Hematopoietic multipotent progenitor cell treated with erythropoietin and hydrocortisone succinate and interleukin-3 and kit ligand, for 6 days (in vitro differentiated cells): ENCODE data around the gene CXCR4.
A peak's percentile ranks its signal among the peaks of the same experiment; 100 is the strongest.

Experiments
- DNase-seq: peaks from one replicate; pipeline ENCODE4 v3.0.0-alpha.2; 2015

Gene CXCR4

DNA sequence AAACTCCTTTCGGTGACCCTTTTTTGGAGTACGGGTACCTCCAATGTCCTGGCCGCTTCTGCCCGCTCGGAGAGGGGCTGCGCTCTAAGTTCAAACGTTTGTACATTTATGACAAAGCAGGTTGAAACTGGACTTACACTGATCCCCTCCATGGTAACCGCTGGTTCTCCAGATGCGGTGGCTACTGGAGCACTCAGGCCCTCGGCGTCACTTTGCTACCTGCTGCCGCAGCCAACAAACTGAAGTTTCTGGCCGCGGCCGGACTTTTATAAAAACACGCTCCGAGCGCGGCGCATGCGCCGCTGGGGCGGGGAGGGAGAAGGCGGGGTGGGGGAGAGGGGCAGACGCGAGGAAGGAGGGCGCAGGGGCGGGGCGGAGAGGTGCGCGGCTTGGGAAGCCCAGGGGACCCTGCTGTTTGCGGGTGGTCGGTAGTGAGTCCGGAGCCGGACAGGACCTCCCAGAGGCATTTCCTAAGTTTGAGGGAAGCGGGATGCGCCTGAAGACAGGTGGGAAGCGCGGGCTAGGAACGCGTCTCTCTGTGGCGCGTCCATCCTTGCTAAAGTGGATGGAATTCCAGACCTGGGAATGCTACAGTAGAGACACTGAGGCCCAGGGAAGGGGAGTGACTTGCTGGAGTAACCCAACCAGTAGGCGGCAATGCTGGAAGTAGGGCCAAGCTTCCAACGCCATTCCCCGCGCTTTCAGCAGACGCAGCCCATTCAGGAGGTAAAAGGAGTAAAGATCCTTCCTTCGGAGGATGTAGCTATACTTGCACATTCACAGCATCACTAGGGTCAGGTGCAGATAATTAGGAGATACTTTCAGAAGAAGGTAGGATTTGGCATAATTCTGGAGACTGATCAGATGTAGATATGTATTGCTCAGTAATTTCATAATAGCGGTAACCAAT lies at the start of gene CXCR4:
Gene CXCR4 (minus strand): TSS at position 241 of the 910 bp plus-strand sequence. CDS start 89 bp downstream, at position 152.
- peak; percentile 78 for DNase-seq

DNA sequence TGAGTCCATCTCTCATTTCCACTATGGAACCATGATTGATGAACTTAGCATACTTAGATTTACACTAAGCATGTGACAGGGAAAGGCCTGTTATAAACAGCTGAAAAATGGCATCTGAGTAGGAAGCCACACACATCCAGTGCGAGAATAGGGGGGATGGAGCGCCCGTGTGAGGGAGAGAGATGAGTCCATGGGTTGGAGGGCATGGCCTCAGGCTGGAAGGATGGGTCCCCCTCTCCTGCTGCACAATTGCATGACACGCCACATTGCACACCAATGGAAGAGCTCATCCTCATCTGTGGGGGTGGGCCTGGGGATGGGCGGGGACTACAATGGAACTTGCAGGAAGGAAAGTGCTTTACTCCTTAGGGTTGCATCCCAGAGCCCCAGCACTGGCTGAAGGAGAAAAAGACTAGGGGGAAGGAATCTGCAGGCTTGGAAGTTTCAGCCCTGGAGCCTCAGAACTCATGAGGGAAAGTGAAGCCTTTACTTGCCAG lies 46.4 kb upstream of the CXCR4 start:
- no peak for DNase-seq

DNA sequence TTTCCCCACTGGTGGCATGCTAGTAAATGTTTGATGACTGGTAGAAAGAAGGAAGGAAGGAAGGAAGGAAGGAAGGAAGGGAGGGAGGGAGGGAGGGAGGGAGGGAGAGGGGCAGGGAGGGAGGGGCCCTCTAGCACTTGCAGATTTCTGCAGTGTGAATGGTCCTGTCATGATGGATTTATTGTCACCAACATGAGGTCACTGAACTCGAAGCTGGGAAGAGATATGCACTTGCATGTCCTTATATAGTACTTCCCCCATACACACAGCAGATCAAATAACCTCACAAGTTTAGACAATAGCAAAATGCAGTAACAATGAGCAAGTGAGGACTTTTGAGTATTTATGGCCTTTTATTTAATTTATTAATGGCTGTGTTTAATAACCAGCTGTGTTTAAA lies 44.5 kb upstream of the CXCR4 start:
- no peak for DNase-seq

DNA sequence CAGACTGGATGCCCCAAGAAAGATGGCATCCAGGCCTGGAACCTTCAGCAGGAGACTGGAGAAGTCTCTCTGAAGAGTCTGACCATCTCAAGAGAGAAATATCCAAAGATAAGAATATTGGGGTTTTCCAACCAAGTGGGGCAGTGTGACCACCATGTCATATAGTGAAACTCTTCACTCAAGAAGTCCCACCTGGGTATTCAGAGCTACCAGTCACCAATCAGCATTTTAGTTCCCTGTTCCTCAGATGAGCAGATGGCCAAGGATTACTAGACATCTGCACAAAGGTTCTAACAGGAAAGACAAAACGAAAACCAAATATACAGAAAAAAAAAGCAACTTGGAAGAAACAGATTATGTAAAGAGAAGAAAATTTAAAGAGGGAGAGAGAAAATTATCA lies 38.5 kb upstream of the CXCR4 start:
- DNase-seq: no peak

DNA sequence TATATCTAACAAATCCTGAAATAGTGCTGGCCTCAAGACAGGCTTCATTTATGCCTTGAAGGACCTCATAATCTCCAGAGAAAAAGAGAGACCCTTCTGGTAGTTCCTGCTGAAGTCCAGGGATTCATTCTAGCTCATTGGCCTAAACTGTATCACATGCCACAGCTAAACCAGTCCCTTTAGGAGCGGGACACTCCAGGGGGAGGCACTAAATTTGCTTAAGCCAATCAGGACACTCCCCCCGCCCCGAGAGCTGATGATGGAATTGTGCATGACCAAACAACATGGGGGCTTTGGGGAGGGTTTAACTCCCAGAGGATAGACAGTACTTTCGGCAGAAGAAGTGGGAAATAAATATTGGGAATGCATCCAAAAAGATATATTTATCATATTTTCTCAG lies 36.4 kb upstream of the CXCR4 start:
- no peak for DNase-seq

DNA sequence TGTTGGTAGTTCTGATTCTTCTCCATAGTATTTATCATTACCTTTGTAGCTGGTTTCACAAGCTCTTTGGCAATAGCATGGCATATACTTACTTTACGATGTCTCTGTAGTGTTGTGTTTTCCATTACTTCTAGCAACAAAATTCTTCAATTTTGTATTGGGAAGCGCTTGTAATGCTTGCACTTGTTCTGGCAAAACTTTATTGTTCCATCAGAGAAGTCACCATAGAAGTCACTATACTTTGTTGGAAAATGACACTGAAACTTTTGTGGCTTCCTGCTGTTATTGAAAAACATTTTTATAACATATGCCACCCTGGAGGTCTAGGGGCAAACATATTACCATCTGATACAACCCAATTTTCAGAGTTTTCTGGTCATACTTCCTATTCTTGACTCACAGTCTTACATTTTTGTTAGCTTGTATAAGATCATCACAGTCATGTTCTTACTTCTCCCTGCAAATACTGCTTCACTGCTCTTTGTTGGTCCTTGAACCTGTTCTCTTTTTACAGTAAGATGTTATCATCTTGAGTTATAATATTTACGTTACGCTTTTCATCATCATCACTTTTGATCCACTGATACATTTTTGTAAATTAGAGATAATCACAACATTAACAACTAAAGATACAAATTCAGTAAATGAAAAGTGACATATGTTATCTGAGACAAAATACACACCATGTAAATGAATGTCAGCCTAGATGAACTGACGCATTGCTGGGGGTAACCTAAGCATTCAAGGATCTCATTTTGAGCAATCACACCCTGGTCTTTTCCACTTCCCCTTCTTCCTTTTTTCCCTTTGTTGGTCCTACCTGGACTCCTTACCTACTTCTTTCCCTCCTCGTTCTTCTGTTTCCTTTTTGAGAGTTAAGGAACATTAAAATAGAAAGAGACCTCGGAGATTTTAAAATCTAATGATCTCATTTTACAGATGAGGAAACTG lies 33.3 kb upstream of the CXCR4 start:
- DNase-seq: no peak

DNA sequence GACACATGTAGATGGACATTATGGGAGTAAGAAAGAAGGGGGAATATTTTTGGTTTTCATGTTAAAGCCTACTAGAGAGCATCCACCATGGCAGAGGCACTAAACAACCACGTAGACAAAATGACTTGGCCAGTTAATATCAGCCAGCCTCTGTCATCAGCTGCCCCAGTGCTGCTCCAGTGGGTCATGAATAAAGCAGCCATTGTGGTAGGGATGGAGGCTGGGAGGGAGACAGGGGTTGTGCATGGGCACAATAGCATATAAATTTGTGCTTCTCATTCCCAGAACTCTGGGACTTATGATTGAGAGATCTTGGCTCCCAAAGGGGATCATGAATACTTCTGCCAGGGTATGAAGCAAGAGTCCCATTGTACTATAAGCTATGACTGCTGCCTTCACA lies 31.1 kb upstream of the CXCR4 start:
- no peak for DNase-seq

DNA sequence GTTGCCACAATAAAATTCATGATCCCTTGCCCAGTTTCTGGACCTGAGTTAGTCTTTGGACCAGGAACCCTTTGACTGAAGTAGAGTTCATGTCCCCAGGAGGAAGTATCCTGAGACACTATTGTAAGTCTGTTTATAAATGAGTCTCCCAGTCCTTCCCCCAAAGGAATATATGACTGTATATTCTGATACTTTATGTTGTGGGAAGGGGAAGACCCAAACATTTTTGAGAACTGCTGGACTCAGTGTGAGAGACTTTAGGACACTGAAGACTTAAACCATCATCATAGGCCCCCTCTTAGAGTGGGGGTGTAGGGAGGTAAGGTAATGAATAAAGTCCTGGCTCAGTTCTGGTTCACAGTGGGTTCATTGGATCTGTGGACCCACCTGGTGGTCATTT lies 28.6 kb upstream of the CXCR4 start:
- no peak for DNase-seq

DNA sequence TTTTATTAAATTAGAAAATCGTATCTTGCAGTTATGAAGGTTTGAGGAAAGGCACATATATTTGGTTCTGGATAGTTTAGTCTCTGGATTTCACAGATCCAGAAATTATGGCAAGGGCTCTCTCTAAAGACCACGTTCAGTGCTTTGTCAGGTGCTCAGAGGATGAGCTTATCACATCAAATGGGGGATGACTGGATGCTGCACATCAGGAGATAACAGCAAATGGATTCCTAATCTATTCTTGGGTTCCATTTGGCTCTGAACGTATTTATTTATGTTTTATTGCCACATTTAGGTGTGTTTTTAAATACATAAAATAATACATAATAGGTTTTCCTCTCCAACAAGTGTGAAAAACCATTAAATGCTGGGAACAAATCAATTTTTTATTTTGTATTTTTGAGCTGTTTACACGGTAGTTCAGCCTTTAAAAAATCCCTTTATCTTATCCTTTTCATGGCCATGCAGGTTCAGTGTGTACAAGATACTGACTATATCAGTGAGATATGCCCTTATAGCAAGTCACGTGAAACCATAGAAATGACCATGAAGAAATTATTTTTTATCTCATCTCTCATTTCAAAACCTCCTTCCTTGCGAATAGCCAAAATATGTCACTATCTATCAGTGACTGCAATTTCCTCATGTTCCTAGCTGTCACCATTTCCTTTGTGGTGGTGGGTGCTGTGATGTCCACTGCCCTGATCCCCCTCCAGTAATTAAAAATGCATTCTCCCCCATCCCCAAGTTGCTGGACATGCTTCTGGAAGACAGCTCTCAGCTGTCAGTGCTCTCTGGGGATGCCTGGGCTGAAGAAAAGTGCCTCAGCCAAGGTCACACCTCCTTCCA lies 25.9 kb upstream of the CXCR4 start:
- peak; percentile 69 for DNase-seq

DNA sequence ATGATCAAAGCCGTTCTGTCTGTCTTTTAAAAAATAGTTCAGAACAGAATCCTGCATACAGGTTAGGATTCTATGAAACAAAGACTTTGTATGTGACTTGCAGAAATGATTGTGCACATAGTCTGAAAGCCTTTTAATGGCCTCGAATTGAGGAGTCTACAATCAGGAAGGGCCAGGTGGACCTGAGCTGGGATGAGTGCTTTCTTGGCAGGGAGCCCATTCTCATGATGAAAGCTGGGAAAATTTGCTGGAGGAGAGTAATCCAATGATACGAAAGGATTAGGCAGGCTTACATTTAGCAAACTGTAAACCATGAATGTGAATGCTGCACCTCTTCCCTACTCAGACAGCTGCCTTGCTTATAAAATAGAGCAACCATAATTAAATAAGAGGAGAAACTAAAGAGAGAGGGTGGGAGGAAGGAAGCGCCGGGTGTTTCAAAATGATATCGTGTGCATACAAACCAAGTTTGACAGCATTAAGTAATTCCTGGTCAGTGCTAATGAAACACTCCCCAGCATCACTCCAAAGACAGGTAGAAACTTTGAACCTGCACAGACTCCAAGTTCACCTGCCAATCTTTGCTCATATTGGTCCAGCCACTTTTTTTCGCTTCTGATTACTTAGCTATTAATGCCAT lies 23.7 kb upstream of the CXCR4 start:
- DNase-seq: peak; percentile 66

DNA sequence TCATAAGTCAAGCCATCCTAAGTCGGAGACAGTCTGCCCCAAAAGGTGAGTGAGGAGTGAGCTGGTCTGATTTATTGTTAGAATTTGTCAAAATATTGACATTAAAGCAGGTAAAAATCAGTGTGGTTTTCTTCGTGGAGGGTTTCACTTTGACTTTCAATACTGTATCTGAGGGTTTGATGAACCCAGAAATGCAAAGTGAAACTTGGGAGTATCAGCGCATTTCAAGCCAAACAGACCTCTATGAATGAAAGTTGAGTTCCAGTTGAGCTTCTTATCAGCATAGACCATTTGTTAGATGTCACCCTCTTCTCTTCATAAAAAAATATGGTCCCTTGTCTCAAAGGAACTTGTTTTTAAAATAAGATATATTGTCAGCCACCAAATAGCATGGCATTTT lies 21.7 kb upstream of the CXCR4 start:
- DNase-seq: peak; percentile 84

DNA sequence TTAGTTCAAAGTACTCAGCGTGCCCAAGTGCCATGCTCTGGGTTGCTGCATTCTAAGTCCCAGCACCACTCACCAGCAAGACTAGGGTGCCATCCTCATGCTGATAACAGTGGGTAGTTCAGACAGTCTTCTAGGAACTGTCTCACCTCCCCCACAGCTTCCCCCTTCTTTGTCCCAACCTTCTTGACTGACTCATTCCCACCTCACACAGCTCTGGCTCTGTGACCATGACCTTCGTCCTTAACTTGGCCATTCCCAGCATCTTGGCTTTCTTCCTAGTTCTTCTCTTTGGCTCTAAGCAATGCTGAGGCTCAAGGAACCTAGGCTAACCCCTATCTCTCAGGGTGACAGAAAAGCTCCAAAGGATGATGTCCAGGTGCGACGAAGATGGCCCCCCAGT lies 20.0 kb upstream of the CXCR4 start:
- no peak for DNase-seq

DNA sequence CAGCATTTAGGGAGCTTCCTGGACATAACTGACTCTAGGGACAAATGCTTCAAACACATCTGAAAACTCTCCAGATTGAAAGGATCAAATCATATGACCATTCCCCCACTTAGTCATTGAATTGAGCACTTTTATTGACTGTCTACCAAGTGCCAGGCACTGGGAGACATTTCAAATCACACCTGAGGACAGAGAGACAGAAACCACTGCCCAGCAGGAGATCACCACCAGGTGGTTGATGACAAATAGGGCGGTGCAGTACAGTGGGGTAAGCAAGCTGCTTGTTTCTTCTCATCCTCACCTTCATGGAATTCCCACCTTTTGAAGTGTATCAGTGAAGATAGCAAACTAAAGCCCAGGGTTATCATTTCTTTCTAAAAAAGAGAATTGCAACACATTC lies 19.0 kb upstream of the CXCR4 start:
- DNase-seq: no peak

DNA sequence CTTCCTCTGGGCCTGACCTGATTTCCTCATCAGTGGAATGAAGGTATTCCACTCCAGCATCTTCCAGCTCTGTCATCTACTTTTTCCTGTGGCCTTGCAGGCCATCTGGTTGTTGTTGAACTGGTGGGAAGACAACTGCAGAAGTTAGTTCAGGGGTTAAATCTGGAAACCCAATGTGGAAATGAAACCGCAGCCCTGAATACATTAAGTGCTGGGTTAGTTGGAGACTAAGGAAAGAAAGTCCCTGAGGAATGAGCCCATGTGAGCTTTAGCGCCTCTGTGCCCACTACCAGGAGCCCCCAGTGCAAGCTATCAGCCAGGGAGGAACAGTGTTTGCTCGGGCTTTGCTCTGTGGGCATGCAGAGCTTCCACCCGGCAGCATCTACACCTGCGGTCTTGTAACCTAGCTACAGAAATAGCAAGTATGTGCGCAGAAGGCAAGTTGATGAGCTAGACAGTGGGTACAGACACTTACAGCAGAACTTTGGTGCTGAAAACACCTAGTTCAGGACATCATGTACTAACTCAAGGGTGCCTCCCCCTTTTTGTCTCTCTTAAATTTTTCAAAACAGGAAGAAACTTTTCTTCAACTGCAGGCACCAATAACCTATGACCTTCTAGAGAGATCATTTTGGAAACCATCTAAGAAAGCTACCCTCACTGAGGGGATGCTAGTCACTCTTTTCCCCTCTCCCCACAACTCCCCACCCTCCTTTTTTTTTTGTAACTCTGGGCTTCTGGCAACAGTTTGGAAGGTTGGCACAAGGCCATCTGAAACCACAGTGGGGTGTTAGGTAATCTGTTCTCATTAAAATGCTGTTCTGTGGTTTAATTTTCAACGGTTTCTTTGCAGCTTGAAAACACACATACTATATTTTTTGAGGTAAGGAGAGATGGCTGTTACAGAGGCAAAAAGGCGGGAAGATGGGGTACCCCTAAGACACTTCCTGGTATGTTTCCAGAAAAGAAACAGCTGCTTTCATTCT lies 18.3 kb upstream of the CXCR4 start:
- peak; percentile 87 for DNase-seq

DNA sequence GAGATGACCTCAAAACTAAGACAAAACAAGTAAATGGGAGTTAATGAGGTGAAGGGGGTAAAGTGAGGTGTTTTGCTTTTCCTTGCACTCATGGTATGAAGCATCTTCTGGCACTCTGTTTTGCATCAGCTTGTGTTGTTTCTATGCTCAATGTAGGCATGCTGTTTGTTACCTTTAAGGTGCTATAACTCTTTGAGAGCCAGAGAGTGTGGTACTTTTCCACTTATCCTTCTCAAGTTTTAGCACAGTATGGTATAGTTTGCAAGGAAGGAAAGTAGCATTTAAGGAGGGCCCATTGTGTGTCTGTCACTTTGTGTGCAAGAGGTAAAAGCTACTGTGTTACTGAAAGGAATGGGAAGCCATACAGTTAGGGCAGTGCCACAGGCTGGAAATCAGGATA lies 17.5 kb upstream of the CXCR4 start:
- DNase-seq: no peak

DNA sequence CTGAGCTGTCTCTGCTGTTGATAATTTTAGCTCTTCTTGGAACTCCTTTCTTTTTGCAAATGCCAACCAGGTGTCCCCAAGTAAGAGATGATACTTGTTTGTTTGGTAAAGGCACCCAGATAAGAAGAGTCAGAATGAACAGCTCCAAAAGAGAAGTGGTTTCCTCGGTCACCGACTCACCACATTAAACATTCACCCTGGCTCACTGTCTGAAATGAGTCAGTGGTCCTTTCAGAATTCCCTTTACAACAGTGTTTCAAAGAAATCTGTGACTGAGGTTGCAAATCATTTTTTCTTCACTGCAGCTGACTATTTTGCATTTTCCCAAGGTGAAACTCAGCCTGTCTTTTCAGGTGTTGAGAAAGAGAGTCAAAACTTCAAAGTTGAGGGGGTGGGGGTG lies 16.2 kb upstream of the CXCR4 start:
- DNase-seq: no peak

DNA sequence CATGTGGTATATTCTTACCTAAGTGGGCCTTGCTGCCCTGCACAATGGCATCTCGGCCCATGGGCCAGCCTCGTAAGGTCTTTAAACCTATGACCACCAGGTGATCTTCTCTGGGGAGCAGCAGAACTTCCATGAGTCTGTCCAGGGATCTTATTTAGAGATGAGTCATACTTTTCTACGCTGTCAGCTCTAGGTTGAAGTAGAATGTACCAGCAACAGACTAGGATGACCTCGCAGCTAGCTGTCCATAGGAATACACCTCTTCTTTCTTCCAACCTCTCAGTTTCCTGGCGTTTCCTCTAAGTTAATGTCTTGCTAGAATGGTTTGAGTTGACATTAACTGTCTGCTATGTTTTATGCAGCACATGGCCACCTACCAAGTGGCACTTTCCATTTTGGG lies 15.6 kb upstream of the CXCR4 start:
- no peak for DNase-seq

DNA sequence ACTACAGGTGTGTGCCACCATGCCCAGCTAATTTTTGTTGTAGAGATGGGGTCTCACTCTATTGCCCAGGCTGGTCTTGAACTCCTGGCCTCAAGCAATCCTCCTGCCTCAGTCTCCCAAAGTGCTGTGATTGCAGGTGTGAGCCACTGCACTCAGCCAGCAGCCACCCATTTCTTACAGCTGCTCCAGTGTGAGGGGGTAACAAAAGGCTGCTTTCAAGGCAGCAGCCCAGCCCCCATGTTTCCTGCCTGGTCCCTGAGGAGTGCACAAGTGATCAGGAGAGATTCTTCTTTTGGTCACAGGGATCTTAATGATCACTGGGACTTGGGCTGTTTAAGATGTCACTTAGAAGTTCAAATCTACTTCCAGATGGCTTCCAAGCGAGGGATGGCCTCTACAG lies 15.2 kb upstream of the CXCR4 start:
- DNase-seq: no peak

DNA sequence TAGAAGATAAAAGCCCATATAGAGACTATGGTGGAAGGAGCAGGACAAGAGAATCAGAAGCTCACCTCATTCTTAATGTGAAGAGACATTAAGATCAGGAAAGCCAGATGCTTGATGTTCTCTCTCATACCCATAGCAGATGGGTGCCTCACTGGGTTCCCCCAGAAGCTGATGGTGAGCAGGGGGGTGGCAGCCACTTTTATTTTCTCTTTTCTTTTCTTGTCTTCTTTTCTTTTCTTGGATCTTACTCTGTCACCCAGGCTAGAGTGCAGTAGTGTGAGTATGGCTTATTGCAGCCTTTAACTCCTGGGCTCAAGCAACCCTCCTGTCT lies 14.8 kb upstream of the CXCR4 start:
- DNase-seq: no peak

DNA sequence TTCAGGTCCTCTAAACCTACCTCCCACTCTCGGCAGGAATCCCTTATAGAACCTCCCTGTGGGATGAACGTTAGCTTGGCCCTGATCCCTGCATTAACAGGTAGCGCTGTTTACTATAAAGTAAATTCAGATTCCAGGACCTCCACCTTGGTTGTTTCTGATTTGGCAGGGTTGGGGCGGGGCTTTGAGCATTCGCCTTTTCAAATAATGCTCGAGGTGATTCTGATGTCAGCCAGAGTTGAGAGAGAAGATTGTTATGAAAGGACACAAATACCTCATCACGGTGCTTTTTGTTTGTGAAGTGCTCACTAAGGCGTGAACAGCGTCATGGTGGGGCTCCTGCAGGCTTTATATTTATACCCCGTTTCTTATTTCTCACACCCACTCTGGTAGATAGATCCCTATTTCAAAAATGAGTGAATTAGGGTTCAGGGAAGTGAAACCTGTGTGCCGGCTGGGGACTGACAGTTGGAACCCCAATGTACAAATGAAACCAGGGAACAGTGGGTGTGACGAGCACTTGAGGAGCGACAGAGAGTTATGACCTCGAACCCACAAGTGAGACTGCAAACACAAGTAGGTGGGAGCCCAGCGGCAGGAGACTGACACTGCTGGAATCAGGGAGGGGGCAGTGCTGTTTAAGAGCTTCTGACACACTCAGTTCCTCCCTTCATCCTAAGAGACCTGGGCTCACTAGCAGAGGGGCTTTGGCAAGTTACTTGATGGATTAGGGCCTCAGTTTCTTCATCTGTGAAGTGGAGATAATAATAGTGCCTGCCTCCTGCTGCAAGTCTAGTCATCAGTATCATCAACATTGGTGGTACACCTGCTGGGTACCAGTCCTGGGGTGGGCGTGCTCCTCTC lies 14.2 kb upstream of the CXCR4 start:
- DNase-seq: no peak
